Upper lobe of left lung (tissue), 6 donors: ENCODE results near the gene MYO19. TPM values are rescaled to one million over a fixed set of nuclear protein-coding genes. Genes with fewer than 3 reads are reported as not detected.
"Not testable (repeated sequence)": the region's sequence is repeated elsewhere in the genome, so short reads cannot be mapped to it uniquely, and the experiment has no call there.

Source experiments
- ATAC-seq, 2 donors: fragments of 200-7000 bp; cut with Tn5 transposase; one replicate each; pipeline ENCODE4 v1.9.1; 2022; ENCODE audit warnings: mild to moderate bottlenecking in 2 of 2, moderate library complexity in 2 of 2; ENCODE audit not compliant: low FRiP score in 2 of 2
- DNase-seq, 2 donors: peaks; one replicate each; pipeline ENCODE4 v3.0.0-alpha.2; 2019 to 2020
- H3K27ac ChIP-seq, 4 donors: fragments of 200-600 bp; sonication (generic); one replicate each; pipeline ENCODE4 v1.5.1; 2016 to 2019
- H3K27me3 ChIP-seq, 4 donors: fragments of 200-600 bp; sonication (generic); one replicate each; pipeline ENCODE4 v1.5.1; 2017 to 2019
- H3K36me3 ChIP-seq, 4 donors: fragments of 200-600 bp; sonication (generic); one replicate each; pipeline ENCODE4 v1.5.1; 2016 to 2019
- H3K4me1 ChIP-seq, 4 donors: fragments of 200-600 bp; sonication (generic); one replicate each; pipeline ENCODE4 v1.5.1; 2018 to 2019
- H3K4me3 ChIP-seq, 4 donors: fragments of 200-600 bp; sonication (generic); one replicate each; pipeline ENCODE4 v1.5.1; 2017 to 2019; ENCODE audit warnings: mild to moderate bottlenecking in 2 of 4, moderate library complexity in 1 of 4
- H3K9me3 ChIP-seq, 4 donors: fragments of 200-600 bp; sonication (generic); one replicate each; pipeline ENCODE4 v1.5.1; 2018 to 2019
- EP300 ChIP-seq, 4 donors: sonication (generic); formaldehyde crosslinking; IDR thresholded peaks; one replicate each; pipeline ENCODE4 v1.5.1; 2017; ENCODE audit warnings: antibody characterized with exemption in 4 of 4, control low read depth in 2 of 4
- POLR2A ChIP-seq, 4 donors: fragments of 450-650 bp; IDR thresholded peaks; one replicate each; pipeline ENCODE4 v1.5.1; 2016 to 2017; ENCODE audit warnings: antibody characterized with exemption in 4 of 4, mild to moderate bottlenecking in 2 of 4
- POLR2AphosphoS5 ChIP-seq, 2 donors: sonication (generic); formaldehyde crosslinking; IDR thresholded peaks; one replicate each; pipeline ENCODE4 v1.5.1; 2017; ENCODE audit warnings: antibody characterized with exemption in 2 of 2
- WGBS, 2 donors: methylation state at CpG; one replicate each; pipeline ENCODE4 v1.1.5; 2017 to 2018; 5-methylcytosine and 5-hydroxymethylcytosine counted together
- total RNA-seq, 6 donors: library from RNA; depleted of rRNA in 4 of 6; stranded (reverse); fragments of >200 nt in 4 of 6; gene quantifications; one replicate each; pipeline versions ENCODE4 v1.1.0 to v1.2.1, GENCODE V29; 2016 to 2021
- TF ChIP-seq, protein P1 (sequence below), 6 experiments: fragments of 450-650 bp in 4 of 6; fragments of 200-600 bp in 2 of 6; sonication (generic) in 2 of 6; IDR thresholded peaks; one replicate each; pipeline ENCODE4 v1.5.1; 2016 to 2019; ENCODE audit warnings: antibody characterized with exemption in 6 of 6
- donor health status: DM: no; HTN: no; CAD: no; lungs with moderate emphysema.
- donor health status: DM: no; HTN: yes; CAD: no; lungs with severe emphysema.

Gene MYO19
- total RNA-seq, 6 donors from 2014 or later, result 34.8 to 167 (median 49.4) TPM

DNA sequence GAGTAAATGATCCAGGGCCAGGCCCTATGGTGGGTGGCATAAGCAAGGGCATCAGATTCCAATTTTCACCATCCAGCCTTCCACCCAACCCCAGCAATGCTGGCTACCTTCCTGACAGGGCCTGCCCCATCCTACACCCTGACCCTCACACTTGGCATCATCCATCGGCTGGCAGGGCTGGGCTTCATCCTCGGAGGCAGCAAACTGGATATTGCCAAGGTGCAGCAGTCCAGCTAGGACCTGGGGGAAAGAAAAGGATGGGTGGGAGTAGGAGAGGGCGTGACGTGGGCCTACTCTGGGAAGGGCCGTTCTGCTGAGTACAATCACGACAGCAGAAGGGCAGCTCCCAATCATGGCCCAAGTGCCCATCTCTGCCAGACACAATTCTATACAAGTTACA, 23.5 kb downstream of the MYO19 start:
- WGBS, 2 donors, result 91 to 93% methylated on average over 6 of the region's 6 CpGs
- Histone ChIP-seq H3K36me3 (peaks cover 0 to 71% (median 28%) of the 10 kb centered on the region in 4 donors), H3K9me3 (no peaks in the 10 kb centered on the region), H3K27ac (no peak overlapping the region), H3K27me3 (no peaks in the 10 kb centered on the region), H3K4me1 (no peaks in the 10 kb centered on the region), H3K4me3 (no peak overlapping the region)
- TF ChIP-seq POLR2A (IDR thresholded peaks at IDR 0.05) (no peak), EP300 (IDR thresholded peaks at IDR 0.05) (no peak), POLR2AphosphoS5 (IDR thresholded peaks at IDR 0.05) (no peak)
- TF ChIP-seq, protein P1, sequence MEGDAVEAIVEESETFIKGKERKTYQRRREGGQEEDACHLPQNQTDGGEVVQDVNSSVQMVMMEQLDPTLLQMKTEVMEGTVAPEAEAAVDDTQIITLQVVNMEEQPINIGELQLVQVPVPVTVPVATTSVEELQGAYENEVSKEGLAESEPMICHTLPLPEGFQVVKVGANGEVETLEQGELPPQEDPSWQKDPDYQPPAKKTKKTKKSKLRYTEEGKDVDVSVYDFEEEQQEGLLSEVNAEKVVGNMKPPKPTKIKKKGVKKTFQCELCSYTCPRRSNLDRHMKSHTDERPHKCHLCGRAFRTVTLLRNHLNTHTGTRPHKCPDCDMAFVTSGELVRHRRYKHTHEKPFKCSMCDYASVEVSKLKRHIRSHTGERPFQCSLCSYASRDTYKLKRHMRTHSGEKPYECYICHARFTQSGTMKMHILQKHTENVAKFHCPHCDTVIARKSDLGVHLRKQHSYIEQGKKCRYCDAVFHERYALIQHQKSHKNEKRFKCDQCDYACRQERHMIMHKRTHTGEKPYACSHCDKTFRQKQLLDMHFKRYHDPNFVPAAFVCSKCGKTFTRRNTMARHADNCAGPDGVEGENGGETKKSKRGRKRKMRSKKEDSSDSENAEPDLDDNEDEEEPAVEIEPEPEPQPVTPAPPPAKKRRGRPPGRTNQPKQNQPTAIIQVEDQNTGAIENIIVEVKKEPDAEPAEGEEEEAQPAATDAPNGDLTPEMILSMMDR (IDR thresholded peaks at IDR 0.05), result no peak
- ATAC-seq (no peak), DNase-seq (no peak)

DNA sequence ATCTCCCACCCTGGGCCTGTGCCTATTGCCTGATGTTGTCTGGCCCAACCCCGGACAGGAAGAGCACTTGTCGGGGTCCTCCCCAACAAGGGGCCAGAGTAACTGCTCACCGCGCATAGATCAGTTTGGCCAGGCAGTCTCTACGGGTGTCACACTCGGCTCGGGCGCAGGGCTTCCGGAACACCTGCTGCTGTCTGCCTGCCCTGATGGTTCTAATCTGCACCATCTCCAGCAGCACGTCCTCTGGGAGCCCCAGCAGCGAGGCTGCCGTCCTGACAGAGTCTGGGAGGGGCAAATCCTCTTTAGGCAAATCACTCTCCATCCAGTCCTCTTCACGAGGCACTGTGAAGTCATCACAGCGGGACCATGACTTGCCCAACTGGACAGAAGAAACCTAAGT, 24.0 kb downstream of the MYO19 start:
- DNase-seq, result no peak
- no peak for TF ChIP-seq POLR2A (IDR thresholded peaks at IDR 0.05)
- TF ChIP-seq POLR2AphosphoS5 (IDR thresholded peaks at IDR 0.05), result no peak
- TF ChIP-seq, protein P1 (IDR thresholded peaks at IDR 0.05), result no peak
- TF ChIP-seq EP300 (IDR thresholded peaks at IDR 0.05), result no peak
- peaks cover 0 to 74% (median 27%) of the 10 kb centered on the region in 4 donors for H3K36me3 ChIP-seq
- H3K27me3 ChIP-seq, result no peaks in the 10 kb centered on the region
- H3K9me3 ChIP-seq, result no peaks in the 10 kb centered on the region
- 89 to 97% methylated on average over 10 to 14 of the region's 14 CpGs for WGBS, 2 donors
- no peak overlapping the region for H3K4me3 ChIP-seq
- H3K4me1 ChIP-seq, result no peaks in the 10 kb centered on the region
- ATAC-seq, result no peak
- H3K27ac ChIP-seq, result no peak overlapping the region

DNA sequence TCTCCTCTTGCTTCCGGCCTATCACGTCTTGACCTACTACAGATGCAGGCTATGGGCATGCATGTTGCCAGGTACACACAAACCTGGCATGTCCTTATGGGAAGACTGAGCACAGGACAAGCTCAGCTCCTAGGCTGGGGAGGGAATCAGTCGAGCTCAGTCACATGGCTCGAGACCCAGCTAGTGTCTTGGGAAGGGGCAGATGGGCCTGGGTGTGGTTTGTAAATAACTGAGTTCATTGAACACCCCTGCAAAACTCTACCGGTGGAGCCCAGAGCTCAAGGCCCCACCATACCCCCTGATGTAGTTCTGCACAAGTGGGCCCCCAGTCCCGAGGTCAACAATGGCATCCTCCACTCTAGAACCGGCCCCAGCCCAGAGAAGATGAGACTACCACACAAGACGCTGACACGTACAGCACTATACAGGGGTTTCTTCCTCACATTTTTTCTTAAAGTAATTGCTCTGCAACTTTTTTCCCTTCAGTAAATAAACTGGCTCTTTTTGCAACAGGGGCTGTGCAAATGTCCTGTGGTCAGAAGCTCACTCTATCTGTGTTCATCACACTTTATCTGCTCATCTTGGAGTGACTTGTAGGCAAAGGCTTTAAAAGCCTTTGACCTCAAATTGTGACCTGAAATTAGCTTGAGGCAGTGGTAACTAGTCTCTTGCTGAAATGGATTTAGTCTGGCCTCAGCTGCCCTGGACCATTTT, 25.2 kb downstream of the MYO19 start:
- Histone ChIP-seq H3K4me3 (no peak overlapping the region), H3K27me3 (no peaks in the 10 kb centered on the region), H3K4me1 (no peaks in the 10 kb centered on the region), H3K9me3 (no peaks in the 10 kb centered on the region), H3K27ac (no peak overlapping the region), H3K36me3 (peaks cover 0 to 75% (median 29%) of the 10 kb centered on the region in 4 donors)
- DNase-seq (no peak), ATAC-seq (no peak)
- 95 to 97% methylated on average over 6 to 9 of the region's 9 CpGs for WGBS, 2 donors
- TF ChIP-seq POLR2A (IDR thresholded peaks at IDR 0.05) (no peak), EP300 (IDR thresholded peaks at IDR 0.05) (no peak), POLR2AphosphoS5 (IDR thresholded peaks at IDR 0.05) (no peak)
- TF ChIP-seq, protein P1 (IDR thresholded peaks at IDR 0.05), result no peak

DNA sequence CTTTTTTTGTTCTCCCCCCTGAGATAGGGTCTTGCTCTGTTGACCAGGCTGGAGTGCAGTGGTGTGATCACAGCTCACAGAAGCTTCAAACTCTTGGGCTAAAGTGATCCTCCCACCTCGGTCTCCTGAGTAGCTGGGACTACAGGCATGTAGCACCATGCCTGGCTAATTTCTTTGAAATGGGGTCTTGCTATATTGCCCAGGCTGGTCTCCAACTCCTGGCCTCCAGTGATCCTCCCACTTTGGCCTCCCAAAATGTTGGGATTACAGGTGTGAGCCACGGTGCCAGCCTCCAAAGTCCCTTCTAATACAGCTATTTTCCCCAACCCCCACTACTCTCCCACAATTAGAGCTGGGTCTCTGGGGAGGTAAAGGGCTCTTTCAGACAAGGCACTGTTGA, 26.2 kb downstream of the MYO19 start:
- WGBS, 2 donors, result 92 to 96% methylated on average over 2 of the region's 2 CpGs
- H3K9me3 ChIP-seq, H3K4me1 ChIP-seq: not testable (repeated sequence)

DNA sequence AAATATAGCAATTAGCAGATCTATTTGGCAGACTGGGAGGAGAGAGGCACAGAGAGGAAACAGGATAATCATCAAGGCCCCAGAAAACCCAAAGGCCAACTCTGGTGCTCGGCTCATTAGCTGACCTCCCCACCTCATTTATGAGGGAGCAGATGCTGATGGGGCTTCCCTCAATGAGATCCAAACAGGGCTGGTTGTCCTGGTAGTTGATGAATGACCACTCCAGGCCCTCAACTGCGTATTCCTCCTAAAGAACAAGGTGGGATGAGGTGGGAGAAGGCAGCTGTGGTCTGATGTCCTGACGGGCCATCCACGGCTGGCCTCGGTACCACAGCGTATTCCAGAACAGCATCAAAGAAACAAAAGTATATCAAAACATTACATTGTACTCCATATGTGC, 27.4 kb downstream of the MYO19 start:
- DNase-seq (no peak), ATAC-seq (no peak)
- Histone ChIP-seq H3K9me3 (no peaks in the 10 kb centered on the region), H3K27me3 (no peaks in the 10 kb centered on the region), H3K27ac (no peak overlapping the region), H3K4me1 (no peaks in the 10 kb centered on the region), H3K36me3 (peaks cover 0 to 73% (median 40%) of the 10 kb centered on the region in 4 donors), H3K4me3 (no peak overlapping the region)
- WGBS, 2 donors, result 96 to 99% methylated on average over 5 to 6 of the region's 6 CpGs
- no peak for TF ChIP-seq EP300 (IDR thresholded peaks at IDR 0.05)
- TF ChIP-seq, protein P1 (IDR thresholded peaks at IDR 0.05), result no peak
- TF ChIP-seq POLR2AphosphoS5 (IDR thresholded peaks at IDR 0.05), result no peak
- TF ChIP-seq POLR2A (IDR thresholded peaks at IDR 0.05), result no peak

More for the DNA sequence above, 26.2 kb downstream of the MYO19 start:
- H3K4me3 ChIP-seq, H3K27ac ChIP-seq, ATAC-seq, DNase-seq, H3K27me3 ChIP-seq: not testable (repeated sequence)
- peaks cover 0 to 79% (median 36%) of the 10 kb centered on the region in 4 donors for H3K36me3 ChIP-seq
